Measurements from ENCODE around the gene CNPY2.
A peak's percentile ranks its signal among the peaks of the same experiment; 100 is the strongest.

CNPY2 gene

DNA sequence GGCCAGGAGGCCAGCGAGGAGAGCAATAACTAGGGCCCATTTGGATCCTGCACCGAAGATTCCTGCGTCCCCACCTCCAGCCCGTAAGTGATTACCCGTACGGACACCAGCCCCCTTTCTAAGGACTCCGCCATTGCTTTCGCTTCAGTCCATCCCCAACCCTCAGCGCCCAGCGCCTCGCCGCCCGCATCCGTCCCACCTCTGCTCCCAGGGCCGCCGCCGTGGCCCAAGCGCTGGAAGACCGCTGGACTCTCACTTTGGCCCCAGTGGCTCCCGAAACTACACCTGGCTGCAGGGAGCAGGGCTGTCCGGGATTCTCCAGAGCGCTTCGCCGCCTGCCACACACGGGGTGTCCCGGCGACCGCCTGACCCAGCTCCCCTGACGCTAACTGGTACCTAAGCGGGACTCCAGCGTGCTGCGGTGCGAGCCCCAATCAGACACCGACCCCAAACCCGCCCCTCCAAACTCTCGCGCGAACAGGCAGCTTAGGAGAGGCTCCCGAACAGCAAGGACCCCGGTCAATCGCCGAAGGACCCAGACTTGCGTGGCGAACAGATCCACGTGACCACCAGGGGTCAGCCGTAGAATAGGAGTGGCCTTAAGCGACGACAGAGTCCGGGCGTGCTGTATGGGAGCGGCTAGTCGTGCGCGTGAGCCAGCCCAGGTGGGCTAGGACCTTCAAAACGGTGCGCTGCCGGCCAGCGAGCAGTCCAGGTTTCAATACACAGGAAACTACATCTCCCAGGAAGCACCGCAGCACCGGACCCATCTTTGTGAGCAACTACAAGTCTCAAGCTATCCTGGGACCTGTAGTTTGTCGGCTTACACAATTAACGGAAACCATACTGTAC is at the start of gene CNPY2:
CNPY2 (minus strand) TSS at position 367 of the 852 bp plus-strand sequence. CDS start 771 bp downstream, outside the sequence.
- H3K4me3 ChIP-seq (ENCODE audit: low read length) = peak within 1 kb of the TSS; percentile 95
- DNase-seq (ENCODE audit: low read depth) = peak; percentile 94
- TF ChIP-seq, protein P1, sequence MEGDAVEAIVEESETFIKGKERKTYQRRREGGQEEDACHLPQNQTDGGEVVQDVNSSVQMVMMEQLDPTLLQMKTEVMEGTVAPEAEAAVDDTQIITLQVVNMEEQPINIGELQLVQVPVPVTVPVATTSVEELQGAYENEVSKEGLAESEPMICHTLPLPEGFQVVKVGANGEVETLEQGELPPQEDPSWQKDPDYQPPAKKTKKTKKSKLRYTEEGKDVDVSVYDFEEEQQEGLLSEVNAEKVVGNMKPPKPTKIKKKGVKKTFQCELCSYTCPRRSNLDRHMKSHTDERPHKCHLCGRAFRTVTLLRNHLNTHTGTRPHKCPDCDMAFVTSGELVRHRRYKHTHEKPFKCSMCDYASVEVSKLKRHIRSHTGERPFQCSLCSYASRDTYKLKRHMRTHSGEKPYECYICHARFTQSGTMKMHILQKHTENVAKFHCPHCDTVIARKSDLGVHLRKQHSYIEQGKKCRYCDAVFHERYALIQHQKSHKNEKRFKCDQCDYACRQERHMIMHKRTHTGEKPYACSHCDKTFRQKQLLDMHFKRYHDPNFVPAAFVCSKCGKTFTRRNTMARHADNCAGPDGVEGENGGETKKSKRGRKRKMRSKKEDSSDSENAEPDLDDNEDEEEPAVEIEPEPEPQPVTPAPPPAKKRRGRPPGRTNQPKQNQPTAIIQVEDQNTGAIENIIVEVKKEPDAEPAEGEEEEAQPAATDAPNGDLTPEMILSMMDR (conservative IDR thresholded peaks at IDR 0.05; ENCODE audit: low read length) = no peak; the same call in 1 of the 2 replicates

DNA sequence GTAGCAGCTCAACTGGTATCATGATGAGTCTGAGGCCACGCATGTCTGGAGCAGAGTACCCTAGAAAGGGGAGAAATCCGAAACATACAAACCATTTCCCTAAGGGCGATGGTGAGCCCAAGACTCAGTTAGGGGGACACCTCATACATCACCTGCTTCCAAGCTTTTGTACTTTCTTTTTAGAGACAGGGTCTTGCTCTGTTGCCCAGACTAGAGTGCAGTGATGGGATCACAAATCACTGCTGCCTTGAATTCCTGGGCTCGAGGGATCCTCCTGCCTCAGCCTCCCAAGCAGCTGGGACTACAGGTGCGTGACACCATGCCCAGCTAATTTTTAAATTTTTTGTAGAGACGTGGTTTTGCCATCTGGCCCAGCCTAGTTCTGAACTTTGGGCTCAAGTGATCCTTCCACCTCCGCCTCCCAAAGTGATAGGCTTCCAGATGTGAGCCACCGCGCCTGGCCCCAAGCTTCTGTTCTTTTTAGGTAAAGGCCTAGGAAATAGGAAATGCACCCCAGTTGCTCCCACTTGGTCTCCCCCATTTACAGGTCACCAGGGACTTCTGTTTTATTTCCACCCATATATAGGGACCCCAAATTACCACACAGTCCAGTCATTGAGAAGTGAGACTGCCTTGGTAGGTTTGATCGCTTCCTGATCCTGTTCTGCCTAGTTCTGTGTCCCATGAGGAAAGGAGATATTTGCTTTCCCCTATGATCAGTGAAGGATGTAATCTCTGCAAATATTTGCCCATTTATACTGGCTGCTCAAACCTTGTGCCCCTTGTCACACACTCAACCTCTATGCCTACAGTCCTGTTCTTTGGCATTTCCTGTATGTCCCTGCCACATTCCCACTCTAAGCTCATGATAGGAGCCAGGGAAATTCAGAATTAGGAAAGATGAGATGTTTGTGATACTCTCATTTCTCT is 46.6 kb upstream of the CNPY2 start, which contains the start of gene APOF:
APOF (minus strand) TSS at position 728 of the 930 bp plus-strand sequence; CDS start at position 616, 112 bp downstream.
- no peak within 1 kb of the TSS for H3K4me3 ChIP-seq (ENCODE audit: low read length)
- no peak for DNase-seq (ENCODE audit: low read depth)
- TF ChIP-seq, protein P1 (conservative IDR thresholded peaks at IDR 0.05; ENCODE audit: low read length) = no peak

DNA sequence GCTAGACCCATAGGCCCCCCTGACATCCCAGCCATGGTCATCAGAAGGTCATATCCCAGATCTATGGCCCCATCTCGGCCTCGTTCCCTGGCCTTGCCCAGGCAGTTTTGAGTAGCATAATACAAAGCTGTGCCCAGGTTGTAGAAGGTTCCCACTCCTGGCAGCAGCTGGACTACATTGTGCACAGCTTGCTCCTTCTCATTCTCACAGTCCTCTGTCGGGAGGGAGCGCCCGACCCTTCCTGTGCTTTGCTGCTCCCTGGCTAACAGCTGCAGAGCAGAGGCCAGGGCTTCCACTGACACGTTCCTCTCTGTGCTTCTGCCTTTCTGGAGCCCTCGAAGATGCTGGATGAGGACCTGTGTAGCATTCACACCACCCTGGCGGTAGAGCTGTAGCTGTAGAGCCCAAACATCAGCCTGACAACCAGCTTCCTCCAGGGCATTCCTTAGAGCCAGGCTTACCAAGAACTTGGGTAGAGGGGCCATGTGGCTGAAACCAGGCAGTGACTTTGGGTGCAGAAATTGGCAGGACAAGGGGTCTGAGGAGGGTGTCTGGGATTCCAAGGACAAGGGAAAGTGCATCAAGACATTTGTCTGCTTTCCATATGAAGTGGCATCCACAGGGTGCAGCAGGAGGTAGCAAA is 45.8 kb upstream of the CNPY2 start:
- DNase-seq (ENCODE audit: low read depth) = no peak
- H3K4me3 ChIP-seq (ENCODE audit: low read length) = no peak overlapping the region
- TF ChIP-seq, protein P1 (conservative IDR thresholded peaks at IDR 0.05; ENCODE audit: low read length) = no peak

DNA sequence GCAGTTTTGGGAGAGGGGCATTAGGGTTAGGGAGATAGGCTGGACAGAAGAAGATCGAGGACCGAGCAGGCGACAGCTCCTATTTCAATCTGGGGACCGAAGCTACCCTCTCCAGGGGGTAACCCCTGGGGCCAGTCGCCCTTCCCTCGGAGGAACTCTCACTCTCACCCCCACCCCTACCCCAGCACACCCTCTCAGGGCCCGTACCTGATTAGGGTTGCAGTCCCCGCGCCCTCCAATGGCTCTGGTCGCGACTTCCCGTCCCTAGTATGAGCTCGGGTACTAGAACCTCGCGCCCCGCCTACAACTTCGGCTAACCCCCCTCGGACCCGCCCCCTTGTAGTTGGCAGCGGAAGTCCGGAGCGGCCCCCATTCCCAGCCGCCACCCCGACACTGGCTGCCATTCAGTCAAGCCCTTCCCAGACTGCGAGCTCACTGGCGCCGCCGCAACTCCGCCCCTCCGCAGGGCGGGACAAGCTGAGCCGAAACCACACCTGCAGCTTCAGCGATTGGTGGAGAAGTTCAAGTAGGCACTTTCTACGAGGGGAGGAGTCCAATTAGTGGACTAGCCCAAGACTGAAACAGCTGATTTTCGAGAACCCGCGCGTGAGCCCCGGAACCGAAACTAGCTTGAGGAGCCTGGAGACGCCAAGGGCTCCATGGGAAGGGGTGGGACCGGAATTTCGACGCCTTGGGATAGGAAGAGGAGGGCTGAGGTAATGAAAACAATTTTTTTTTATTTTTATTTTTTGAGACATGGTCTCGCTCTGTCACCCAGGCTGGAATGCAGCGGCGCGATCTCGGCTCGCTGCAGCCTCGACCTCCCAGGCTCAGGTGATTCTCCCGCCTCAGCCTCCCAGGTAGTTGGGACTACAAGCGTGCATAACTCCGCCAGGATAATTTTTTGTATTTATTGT is 44.3 kb upstream of the CNPY2 start, which contains the start of gene STAT2:
STAT2 (minus strand) TSS at position 257 of the 917 bp plus-strand sequence. CDS start 3,536 bp downstream, outside the sequence.
- peak within 1 kb of the TSS; percentile 99 for H3K4me3 ChIP-seq (ENCODE audit: low read length)
- TF ChIP-seq, protein P1 (conservative IDR thresholded peaks at IDR 0.05; ENCODE audit: low read length) = no peak
- DNase-seq (ENCODE audit: low read depth) = peak; percentile 100

DNA sequence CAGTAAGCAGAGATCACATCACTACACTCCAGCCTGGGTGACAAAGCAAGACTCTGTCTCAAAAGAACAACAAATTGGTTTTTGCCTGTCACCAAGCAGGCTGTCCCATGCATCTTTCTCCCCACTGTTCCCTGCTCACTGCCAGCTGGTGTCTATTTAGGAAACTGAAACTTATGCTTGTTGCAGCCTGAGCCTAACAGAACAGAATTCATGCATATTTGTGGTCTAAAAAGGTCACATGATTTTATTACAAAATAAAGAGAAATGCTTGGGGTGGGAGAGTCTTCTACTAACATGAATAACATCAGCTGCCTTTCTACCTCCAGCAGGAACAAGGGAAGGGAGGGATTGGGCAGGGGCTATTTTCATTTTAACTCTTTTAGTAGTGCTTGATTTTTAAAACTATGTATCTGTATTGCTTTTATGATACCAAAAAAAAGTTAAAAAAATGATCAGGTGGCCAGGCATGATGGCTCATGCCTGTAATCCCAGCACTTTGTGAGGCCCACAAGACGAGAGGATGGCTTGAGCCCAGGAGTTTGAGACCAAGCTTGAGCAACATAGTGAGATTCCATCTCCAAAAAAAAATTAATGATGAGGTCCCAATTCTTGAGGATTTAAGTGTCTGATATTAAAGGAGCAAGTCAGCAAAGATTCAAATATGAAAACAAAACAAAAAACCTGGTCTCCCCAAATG is 43.2 kb upstream of the CNPY2 start:
- DNase-seq (ENCODE audit: low read depth) = peak; percentile 90

More for the DNA sequence above, 43.2 kb upstream of the CNPY2 start:
- peak overlapping the region; percentile 99 for H3K4me3 ChIP-seq (ENCODE audit: low read length)
- TF ChIP-seq, protein P1 (conservative IDR thresholded peaks at IDR 0.05; ENCODE audit: low read length) = no peak
